Measurements from ENCODE around the gene TTC12.

- TF ChIP-seq GABPB1 (CRISPR knock-in tag; IDR thresholded peaks at IDR 0.05) (no peak), CTCF (IDR thresholded peaks at IDR 0.05) (no peak)
These were observed 35.9 kb upstream of the TTC12 start for GRCh38 chr11:113278481-113278880.
